ENCODE results near the gene PHLDA3.

PHLDA3 gene

GRCh38 chr1:201429736-201430501 lies 39.1 kb downstream of the PHLDA3 start:
- DNase-seq (ENCODE audit: low read depth in 3 of 3): no peak

- DNase-seq (ENCODE audit: low read depth in 3 of 3): no peak
Measured at GRCh38 chr1:201427963-201428362, 41.0 kb downstream of the PHLDA3 start.

GRCh38 chr1:201426479-201427310 lies 42.3 kb downstream of the PHLDA3 start:
- DNase-seq (ENCODE audit: low read depth in 3 of 3): no peak

GRCh38 chr1:201424146-201424545 lies 44.8 kb downstream of the PHLDA3 start:
- no peak for DNase-seq (ENCODE audit: low read depth in 3 of 3)

GRCh38 chr1:201423655-201424054 lies 45.3 kb downstream of the PHLDA3 start:
- no peak for DNase-seq (ENCODE audit: low read depth in 3 of 3)

- no peak for DNase-seq (ENCODE audit: low read depth in 3 of 3)
Measured at GRCh38 chr1:201422436-201423030, 46.5 kb downstream of the PHLDA3 start.

- DNase-seq (ENCODE audit: low read depth in 3 of 3): no peak
Measured at GRCh38 chr1:201422026-201422425, 47.0 kb downstream of the PHLDA3 start.

- DNase-seq (ENCODE audit: low read depth in 3 of 3): no peak
Measured at GRCh38 chr1:201421041-201421440, 47.9 kb downstream of the PHLDA3 start.

GRCh38 chr1:201420608-201421002 lies 48.4 kb downstream of the PHLDA3 start:
- no peak for DNase-seq (ENCODE audit: low read depth in 3 of 3)

- DNase-seq (ENCODE audit: low read depth in 3 of 3): no peak
Measured at GRCh38 chr1:201419746-201420607, 49.0 kb downstream of the PHLDA3 start.

- DNase-seq (ENCODE audit: low read depth in 3 of 3): no peak
Measured at GRCh38 chr1:201419256-201419655, 49.7 kb downstream of the PHLDA3 start.

GRCh38 chr1:201418461-201418860 lies 50.5 kb downstream of the PHLDA3 start:
- DNase-seq (ENCODE audit: low read depth in 3 of 3): no peak

Data from stimulated activated CD4-positive, alpha-beta T cell treated with anti-CD3 and anti-CD28 coated beads, TNF-alpha, amount 100 ng/mL, for 4 hours (primary cell).